Heart left ventricle (tissue), 13 donors: ENCODE results near the gene ZNF691.

Experiments used
- POLR2A ChIP-seq, 2 donors: fragments of 450-650 bp; IDR thresholded peaks; one replicate each; pipeline ENCODE4 v1.6.1; 2017; ENCODE audit warnings: antibody characterized with exemption in 2 of 2, mild to moderate bottlenecking in 2 of 2, moderate library complexity in 2 of 2
- TF ChIP-seq, protein P1 (sequence below), 12 donors: fragments of 200-600 bp; sonication (generic) in 4 of 12; IDR thresholded peaks; one replicate each; pipeline versions ENCODE4 v1.5.0 to v1.8.0; 2018 to 2022; ENCODE audit warnings: antibody characterized with exemption in 12 of 12, mild to moderate bottlenecking in 5 of 12
- donor health status: ischemic (EF 13 %, LVEDD 7.1; RV severe dilation, severe dysfunction).
- donor health status: DM: no; HTN: yes; CAD: no.
- donor health status: DM: no; HTN: no; CAD: no.
- donor health status: ischemic (EF 25% LVEDD 6.9; RV normal size, moderate dysfunction).
- donor health status: ischemic (EF 25% LVEDD 5.7; RV mildly dilated, moderate dysfunction).
- donor health status: ischemic (EF 35%, LVEDD 5.7; RV mildly dilated, moderate dysfunction).
- donor health status: nonischemic (EF 11% LVEDD 7.7; RV severe dilation, severe dysfunction).
- donor health status: DM: yes; HTN: yes; CAD: no.
- donor health status: PGD.
- donor health status: ischemic (EF 29% LVEDD 5.4; RV normal size, mild dysfunction).
- donor health status: nonischemic (EF 23%, LVEDD 6.1; RV moderate dilation, normal function).

DNA sequence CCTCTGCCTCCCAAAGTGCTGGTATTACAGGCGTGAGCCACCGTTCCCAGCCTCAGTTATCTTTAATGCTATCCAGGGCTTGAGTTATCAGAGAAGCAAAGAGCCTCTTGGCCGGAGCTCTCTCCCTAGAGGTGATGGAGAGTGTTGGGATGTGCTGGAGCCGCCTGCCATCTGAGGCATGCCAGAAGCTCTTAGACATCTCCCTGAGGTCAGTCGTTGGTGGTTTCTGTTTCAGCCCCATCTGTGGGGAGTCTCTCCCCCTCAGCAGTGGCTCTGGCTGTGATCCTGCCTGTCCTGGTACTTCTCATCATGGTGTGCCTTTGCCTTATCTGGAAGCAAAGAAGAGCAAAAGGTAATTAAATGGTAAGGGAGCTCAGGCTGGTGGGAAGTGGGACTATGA lies 11.6 kb upstream of the ZNF691 start:
- TF ChIP-seq, protein P1, sequence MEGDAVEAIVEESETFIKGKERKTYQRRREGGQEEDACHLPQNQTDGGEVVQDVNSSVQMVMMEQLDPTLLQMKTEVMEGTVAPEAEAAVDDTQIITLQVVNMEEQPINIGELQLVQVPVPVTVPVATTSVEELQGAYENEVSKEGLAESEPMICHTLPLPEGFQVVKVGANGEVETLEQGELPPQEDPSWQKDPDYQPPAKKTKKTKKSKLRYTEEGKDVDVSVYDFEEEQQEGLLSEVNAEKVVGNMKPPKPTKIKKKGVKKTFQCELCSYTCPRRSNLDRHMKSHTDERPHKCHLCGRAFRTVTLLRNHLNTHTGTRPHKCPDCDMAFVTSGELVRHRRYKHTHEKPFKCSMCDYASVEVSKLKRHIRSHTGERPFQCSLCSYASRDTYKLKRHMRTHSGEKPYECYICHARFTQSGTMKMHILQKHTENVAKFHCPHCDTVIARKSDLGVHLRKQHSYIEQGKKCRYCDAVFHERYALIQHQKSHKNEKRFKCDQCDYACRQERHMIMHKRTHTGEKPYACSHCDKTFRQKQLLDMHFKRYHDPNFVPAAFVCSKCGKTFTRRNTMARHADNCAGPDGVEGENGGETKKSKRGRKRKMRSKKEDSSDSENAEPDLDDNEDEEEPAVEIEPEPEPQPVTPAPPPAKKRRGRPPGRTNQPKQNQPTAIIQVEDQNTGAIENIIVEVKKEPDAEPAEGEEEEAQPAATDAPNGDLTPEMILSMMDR (IDR thresholded peaks at IDR 0.05), result no peak
- TF ChIP-seq POLR2A (IDR thresholded peaks at IDR 0.05), result no peak
